Dedifferentiated amniotic fluid mesenchymal stem cell (primary cell): ENCODE data around the gene PLD4.
"Not testable (repeated sequence)": the region's sequence is repeated elsewhere in the genome, so short reads cannot be mapped to it uniquely, and the experiment has no call there.

Source experiments
- DNase-seq: peaks from one replicate; pipeline ENCODE4 v3.0.0-alpha.2; 2016; ENCODE audit errors: extremely low spot score

The PLD4 gene

DNA sequence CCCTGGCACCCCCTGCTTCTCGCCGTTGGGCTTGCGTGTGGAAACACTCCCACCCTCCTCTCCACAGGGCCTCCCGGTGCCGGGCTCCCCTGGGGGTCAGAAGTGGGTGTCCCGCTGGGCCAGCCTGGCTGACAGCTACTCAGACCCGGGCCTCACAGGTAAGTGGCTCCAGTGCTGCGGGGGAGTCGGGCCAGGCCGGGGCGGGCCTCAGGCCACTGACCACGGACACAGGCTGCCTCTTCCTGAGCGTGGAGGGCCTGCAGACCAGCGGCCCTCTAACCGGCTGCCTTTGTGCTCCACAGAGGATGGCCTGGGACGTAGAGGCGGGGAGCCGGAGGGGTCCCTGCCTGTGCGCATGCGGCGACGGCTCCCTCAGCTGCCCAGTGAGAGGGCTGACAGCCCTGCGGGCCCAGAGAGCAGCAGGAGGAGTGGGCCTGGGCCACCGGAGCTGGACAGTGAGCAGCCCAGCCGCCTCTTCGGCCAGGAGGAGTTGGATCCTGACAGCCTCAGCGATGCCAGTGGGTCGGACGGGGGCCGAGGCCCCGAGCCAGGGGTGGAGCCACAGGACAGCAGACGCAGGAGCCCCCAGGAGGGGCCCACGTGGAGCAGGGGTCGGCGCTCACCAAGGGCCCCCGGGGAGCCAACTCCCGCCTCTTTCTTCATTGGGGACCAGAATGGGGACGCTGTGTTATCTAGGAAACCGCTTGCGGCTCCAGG lies 38.5 kb upstream of the PLD4 start:
- no peak for DNase-seq

DNA sequence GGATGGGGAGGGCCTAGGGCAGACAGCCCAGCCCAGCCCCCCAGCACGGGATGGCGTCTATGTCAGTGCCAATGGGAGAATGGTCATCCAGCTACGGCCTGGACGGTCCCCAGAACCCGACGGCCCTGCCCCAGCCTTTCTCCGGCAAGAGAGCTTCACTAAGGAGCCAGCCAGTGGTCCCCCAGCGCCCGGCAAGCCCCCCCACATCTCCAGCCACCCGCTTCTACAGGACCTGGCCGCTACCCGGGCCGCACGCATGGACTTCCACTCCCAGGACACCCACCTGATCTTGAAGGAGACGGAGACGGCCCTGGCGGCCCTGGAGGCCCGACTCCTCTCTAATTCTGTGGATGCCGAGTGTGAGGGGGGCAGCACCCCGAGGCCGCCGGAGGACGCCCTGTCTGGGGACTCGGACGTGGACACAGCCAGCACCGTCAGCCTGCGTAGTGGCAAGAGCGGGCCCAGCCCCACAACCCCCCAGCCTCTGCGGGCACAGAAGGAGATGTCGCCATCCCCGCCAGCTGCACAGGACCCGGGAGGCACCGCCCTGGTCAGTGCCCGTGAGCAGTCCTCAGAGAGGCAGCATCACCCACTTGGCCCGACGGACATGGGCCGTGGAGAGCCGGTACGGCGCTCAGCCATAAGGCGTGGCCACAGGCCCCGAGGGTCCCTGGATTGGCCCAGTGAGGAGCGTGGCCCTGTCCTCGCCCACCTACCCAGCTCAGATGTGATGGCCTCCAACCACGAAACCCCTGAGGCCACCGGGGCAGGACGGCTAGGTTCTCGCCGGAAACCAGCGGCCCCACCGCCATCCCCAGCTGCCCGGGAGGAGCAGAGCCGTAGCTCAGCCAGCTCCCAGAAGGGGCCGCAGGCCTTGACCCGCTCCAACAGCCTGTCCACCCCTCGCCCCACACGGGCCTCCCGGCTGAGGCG lies 37.7 kb upstream of the PLD4 start:
- no peak for DNase-seq

DNA sequence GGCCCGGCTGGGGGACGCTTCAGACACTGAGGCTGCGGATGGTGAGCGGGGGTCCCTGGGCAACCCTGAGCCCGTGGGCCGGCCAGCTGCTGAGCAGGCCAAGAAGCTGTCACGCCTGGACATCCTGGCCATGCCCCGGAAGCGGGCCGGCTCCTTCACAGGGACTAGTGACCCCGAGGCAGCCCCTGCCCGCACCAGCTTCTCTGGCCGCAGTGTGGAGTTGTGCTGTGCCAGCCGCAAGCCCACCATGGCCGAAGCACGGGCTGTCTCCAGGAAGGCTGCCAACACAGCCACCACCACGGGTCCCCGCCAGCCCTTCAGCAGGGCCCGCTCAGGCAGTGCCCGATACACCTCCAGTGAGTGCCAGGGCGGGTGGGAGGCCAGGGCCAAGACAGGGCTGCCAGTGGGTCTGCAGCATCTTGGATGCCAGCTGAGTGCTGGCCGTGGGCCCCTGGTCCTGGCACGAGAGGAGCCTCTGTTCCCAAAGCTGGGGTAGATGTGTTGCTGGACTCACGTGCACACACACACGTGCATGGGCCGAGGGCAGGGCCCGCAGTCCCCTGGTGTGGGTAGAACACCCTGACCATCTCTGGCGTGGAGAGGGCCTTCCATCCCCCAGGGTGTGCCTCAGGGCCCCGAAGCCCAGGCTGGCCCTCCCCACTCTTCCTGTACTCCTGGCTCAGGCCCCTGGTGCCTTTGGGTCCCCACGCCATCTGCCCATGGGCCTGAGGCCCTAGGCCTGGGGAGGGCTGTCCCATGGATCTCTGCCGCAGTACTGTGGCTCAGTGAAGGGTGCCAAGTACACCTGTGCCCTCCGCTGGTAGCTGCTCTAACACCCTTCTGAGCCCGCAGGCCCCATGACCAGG lies 36.8 kb upstream of the PLD4 start:
- no peak for DNase-seq

DNA sequence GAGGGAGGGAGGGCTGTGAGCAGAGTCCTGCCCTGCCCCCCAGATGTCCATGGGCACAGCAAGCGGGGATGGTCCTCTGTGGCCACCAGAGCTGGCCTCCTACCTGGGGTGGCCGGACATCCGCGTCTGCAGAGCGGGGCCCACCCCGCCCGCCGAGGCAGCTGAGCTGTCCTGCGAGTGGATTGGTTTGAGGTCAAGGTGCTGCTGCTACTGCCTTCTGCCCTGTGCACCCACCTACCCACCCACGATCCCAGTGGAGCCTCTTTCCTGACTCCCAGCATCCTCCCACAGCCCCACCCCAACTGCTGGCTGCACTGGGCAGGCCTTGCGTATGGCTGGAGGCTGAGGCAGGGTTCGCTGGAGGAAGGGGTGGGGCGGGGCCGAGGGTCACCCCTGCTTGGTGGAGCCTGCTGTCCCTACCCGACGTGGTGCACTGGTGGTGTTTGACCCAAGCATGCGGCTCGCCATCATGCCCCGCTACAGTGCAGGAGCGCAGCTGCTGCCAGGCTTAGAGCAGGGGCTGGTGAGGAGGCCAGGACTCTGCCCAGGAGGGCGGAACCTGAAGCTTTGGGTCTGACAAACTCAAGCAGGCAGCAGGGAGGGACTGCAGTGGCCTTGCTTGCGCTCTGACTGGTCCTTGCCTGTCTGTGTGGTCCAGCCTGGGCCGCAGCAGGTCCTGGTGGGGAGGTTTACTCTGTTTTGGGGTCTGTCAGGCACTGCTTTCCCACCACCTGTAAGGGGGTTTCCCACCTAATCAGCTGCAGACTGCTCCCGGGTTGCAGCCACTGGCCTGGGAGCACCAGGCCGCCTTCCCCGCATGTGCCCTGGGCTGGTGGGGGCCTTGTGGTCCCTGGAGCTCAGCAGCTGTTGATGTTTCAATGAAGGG lies 35.9 kb upstream of the PLD4 start:
- no peak for DNase-seq

DNA sequence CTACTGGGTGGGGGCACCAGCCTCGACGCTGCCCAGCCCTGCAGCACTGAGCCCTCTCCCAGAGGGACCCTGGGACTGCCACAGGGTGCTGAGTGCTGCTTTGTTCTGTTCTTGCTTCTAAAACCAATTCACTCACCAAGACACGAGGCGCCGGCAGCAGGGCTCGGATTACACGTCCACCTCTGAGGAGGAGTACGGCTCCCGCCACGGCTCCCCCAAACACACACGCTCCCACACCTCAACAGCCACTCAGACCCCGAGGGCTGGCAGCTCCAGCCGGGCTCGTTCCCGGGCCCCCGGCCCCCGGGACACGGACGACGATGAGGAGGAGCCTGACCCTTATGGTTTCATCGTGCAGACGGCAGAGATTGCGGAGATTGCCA lies 35.3 kb upstream of the PLD4 start:
- no peak for DNase-seq

DNA sequence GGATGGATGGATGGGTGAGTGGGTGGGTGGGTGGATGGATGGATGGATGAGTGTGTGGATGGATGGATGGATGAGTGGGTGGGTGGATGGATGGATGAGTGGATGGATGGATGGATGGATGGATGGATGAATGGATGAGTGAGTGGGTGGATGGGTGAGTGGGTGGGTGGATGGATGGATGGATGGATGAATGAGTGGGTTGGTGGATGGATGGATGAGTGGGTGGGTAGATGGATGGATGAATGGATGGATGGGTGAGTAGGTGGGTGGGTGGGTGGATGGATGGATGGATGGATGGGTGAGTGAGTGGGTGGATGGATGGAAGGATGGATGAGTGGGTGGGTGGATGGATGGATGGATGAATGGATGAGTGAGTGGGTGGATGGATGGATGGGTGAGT lies 34.4 kb upstream of the PLD4 start:
- not testable (repeated sequence) for DNase-seq

DNA sequence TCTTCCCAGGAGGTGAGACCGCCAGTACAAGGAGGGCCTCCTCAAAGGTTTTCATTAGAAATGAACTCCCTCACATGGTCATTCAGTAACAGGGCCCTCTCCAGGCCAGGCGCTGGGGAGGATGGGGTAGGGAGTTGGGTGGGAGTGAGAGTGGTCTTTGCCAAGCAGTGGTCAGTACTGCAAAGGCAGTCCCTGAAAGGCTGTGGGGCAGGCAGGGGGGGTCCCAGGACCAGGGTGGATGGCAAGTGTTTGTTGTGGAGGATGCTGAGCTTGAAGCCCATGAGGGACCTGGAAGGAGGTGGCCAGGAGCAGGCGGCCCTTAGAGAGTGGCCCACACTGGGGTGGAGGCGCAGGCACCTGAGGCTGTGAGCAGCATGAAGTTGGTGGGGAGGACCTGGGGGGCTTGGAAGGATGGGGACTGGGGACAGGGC lies 33.5 kb upstream of the PLD4 start:
- DNase-seq = no peak

DNA sequence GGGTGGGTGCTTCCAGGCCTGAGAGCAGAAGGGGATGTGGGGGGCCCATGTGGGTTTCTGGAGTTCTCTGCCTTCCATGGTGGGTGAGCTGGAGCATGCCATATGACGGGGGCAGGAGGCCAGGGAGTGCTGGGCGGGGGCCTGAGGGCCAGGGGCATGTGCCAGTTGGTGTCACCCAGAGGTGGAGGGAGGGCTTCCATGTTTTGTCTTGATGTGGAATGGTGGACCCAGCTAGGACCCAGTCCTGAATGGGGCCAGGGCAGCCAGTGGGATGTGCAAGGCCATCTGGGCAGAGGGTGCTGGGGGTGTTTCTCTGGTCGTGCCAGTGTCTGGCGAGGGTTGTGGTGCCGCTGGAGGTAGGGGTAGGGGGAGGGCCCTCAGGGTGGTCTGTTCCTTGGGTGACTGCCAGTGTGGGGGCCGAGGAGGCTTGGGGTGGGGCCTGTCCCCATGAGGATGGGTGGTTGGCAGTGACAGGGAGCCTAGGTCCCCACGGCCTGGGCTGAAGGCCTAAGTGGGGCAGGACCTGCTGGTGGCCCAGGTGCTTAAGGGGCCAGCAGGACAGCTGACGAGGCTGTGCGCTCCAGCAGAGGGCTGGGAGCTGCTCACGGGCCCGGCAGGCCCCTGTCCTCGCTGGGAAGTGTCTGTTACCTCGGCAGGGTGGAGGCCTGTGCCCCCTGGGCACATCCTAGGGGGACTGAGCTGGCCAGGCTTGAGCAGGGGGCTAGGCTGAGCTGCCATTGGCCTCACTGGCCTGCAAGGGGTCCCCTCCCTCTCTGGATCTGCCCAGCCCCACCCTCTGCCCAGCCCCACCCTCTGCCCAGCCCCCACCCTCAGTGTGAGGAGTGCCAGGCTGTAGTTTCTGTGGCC lies 32.8 kb upstream of the PLD4 start:
- DNase-seq = no peak

DNA sequence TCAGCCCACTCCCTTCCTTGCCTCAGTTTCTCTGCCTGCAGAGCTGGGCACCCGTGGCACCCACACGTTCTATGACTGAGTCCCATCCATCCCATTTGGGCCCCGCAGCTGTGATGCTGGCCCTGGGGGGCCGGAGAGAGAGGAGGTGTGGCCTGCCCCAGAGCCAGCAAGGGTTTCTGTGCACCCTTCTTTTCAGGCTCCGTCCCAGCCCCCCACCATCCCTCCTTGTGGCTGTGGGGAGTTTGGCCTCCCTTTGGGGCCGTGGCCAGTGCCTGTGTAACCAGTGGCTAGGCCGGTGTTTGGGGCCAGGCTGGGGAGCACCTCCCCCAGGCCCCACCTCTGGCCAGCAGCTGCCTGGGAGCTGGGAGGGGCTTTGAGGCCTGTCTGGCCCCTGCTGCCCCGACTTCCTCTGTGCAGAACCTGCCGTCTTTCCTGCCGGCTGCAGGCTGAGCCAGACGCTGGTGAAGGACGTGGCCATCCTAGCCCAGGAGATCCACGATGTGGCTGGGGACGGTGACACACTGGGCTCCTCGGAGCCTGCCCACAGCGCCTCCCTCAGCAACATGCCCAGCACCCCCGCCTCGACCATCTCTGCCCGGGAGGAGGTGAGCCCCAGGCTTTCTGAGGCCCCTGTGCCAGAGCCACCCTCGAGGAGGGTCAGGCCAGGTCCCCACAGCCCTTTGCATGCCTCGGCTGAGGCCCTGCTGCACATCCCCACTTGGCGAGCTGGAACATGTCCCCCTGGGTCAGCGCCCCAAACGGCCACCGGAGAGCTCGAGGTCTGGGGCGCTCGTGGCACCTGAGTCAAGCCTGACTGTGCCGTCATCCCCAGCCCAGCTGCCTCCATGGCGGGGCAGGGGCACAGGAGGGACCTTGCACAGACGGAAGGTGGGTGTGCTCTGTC lies 31.9 kb upstream of the PLD4 start:
- no peak for DNase-seq

DNA sequence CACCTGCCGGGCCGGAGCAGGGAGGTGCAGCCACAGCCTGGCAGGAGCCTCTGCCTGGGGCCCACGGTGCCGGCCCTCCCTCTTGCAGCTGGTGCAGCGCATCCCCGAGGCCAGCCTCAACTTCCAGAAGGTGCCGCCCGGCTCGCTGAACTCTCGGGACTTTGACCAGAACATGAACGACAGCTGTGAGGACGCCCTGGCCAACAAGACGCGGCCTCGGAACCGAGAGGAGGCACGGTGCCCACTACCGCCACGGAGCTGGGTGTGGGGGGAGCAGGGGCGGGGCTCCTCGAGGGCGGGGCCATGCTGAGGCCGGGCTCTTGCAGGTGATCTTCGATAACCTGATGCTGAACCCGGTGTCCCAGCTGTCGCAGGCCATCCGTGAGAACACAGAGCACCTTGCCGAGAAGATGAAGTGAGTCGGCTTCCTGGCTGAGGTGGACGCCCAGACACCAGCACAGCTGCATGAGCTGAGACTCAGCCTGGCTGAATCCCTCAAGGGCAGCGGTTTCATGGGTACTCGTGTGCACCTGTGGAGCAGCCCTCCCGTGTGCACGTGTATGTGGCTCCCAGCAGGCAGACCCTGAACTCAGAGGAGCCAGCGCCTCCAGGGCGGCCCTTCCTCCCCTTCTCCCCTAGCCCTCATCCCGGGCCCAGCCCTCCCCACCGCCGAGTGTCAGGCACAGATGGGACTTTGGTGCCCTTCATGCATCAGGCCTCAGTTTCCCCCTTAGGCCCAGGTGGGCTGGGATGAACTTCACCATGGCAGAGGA lies 31.1 kb upstream of the PLD4 start:
- no peak for DNase-seq

DNA sequence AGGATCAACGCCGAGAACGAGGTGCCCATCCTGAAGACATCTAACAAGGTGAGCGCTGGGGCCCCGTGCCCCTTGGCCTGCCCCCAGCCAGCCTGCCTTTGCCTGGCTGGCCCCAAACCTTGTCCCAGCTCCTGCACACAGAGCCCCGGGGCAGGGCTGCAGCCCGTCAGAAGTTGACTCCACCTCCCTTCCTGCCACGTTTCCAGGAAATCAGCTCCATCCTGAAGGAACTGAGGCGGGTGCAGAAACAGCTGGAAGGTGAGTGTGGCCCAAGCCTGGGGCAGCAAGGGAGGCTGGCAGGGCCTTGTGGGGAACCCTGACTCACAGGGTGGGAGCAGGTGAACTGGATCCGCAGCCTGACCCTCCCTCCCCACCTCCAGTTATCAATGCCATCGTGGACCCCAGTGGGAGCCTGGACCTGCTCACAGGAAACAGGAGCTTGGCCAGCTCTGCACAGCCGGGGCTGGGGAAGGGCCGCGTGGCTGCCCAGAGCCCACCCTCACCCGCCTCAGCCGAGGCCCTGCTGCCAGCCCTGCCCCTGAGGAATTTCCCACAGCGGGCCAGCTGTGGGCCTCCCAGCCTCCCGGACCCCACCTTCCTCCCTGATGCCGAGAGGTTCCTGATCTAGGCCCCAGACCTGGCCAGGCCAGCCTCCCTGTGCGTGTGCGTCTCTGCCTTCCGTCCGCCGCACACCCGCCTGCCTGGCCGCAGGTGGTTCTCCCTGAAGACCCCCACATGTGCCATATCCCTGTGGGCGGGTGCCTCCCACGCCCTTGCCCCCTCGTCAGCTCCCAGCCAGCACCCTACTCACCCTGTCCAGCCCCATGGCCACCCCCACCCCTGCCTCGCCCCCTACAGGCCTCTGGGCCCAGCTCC lies 30.1 kb upstream of the PLD4 start:
- no peak for DNase-seq

DNA sequence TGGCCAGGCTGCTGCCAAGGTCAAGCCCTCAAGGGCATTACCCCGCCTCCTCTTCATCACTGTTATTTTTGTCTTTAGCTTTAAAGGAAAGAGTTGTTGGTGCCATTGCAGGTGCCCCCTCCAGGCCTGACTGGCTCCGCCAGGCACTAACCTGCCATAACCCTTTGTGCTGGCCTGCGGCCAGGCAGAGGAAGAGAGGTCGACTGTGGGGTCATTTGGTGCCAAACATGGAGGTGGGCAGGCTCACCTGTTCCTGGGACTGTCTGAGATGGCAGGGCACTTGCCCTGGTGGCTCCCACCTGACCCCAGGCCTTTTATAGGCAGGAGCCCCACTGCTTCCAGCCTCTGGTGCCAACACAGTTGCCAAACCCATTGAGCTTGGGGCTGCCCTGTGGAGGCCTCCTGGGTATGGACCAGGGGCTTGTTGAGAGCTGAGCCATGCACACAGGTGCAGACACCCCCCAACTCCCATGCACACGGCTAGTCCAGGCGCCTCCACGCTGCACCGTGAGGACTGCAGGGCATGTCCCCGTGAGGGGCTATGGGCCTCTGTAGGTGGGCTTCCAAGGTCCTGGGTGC lies 29.4 kb upstream of the PLD4 start:
- no peak for DNase-seq

DNA sequence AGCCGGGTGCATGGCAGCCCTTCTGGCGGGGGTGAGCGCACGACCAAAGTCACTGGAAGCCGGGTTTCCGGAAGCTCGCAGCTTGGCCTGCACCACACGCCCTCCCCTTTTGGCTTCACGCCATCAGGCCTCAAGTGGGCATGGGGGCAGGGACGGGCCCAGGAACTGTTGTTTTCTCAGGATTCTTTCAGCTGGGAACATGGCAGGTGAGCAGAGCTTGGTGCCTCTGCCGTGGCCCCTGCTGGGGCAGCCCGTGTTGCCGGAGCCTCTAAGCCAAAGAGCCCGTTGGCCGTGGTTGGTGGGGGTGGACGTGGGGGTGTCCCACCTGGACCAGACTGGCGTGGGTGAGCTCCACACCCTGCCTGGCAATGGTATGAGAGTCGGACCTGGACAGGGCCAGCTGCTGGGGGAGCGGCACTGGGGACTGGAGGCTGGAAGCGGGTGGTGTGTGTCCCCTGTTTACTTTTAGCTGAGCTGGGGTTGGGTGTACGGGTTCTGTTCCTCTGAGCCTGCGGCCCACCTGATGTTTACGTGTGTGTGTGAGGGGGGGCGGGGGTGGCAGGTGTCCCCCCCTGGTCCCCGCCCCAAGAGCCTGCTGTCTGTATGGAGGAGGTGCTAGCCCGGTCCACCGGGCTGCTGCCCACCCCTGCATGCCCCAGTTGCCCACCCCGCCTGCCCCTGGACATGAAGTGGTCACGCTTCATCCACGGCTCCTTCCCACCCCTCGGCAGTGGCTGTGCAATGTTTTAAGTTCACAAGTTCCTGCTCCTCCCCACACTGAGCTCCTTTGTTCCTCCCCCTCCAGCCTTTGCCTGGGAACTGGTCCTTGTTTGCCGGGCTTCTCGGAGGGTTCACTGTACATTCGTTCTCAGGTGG lies 28.7 kb upstream of the PLD4 start:
- no peak for DNase-seq

DNA sequence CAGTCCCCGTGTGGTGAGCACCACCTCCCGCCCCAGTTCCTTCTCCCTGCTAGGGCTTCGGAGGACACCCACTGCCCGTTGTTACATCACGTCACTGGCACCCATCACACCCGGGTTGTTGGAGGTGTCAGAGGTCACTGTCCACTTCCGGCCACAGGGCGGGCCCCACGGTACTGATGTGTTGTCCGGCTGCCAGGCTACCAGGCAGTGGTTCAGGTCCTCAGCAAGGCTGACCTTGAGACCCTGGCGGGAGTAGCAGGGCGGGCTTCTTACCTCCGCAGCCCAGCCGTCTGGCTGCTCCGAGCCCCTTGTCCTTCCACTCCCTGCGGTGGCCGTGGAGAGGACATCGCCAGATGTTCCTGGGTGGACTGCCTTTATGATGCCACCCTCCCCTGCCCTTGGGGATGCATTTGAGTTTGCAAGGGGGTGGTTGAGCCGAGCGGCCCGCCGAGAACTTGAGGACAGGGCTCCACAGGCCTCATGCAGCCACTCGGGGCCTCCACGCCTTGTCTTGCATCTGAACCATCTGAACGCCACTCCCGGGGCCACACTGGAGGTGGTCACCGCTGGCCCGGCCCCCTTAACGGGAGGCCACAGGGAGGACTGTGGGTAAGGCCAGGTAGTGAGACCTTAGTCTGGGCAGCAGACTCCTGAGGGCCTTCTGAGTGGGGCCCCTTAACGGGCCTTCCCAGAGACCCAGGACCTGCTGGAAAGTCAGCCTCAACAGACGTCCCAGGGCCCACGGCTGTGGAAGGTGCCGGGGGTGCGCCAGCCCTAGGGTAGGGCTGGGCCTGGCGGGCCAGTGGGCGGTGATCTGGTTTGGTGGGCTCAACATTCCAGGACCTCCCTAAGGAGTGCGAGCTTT lies 27.1 kb upstream of the PLD4 start:
- DNase-seq = no peak

DNA sequence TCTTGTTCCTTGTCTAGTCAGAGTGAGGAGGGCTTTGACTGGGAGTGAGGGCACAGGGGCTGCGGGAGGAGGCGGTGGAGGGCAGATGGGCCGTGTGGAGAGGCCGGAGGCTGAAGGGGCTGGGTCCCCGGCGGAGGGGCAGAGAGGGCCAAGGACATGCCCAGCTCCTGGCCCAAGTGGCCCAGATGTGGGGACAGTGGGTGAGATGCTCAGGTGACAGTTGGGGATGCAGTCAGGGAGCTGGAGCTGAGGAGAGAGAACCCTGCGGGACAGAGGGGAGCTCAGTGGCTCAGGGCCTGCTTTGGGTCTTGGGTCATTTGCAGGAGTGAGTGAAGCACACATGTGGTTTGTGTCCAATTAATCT lies 26.5 kb upstream of the PLD4 start:
- no peak for DNase-seq
